Natural killer cell treated with Interleukin-12 subunit alpha and Interleukin-12 subunit beta and Interleukin-15 and Interleukin-18, amount 100 ng/mL, for 72 hours (primary cell): ENCODE data around the gene GCG. TPM values are rescaled to one million over a fixed set of nuclear protein-coding genes. Genes with fewer than 3 reads are reported as not detected.

Source experiments
- ATAC-seq, 2 donors: fragments of 150-1000 bp; cut with Tn5 transposase in 1 of 2; sonication (Bioruptor Pico), chemical (Tn5 transposase) in 1 of 2; 2 replicates each; pipeline ENCODE4 v1.10.0; 2021
- DNase-seq: peaks from one replicate; pipeline ENCODE4 v3.0.0; 2022; ENCODE audit warnings: low spot score
- H3K27ac Mint-ChIP-seq, 2 donors: 1 replicate in 1 of 2; 2 replicates in 1 of 2; pipeline ENCODE4 v1.8.0; 2022; ENCODE audit warnings: mixed read lengths in 2 of 2, mild to moderate bottlenecking in 1 of 2, moderate library complexity in 1 of 2
- H3K27me3 Mint-ChIP-seq, 2 donors: 1 replicate in 1 of 2; 2 replicates in 1 of 2; pipeline ENCODE4 v1.8.0; 2022; ENCODE audit warnings: mixed read lengths in 2 of 2
- H3K36me3 Mint-ChIP-seq: one replicate; pipeline ENCODE4 v1.8.0; 2022; ENCODE audit warnings: mixed read lengths
- H3K4me1 Mint-ChIP-seq, 2 donors: 1 replicate in 1 of 2; 2 replicates in 1 of 2; pipeline ENCODE4 v1.8.0; 2022; ENCODE audit warnings: low read depth in 2 of 2, mixed read lengths in 2 of 2, mild to moderate bottlenecking in 1 of 2
- H3K4me3 Mint-ChIP-seq: one replicate; pipeline ENCODE4 v1.8.0; 2022; ENCODE audit warnings: mixed read lengths
- H3K9me3 Mint-ChIP-seq: 2 replicates; pipeline ENCODE4 v1.8.0; 2022; ENCODE audit warnings: mixed read lengths
- total RNA-seq, 2 donors: library from RNA; stranded (reverse); gene quantifications; one replicate each; pipeline ENCODE4 v1.2.3, GENCODE V29; 2022

Gene GCG
- total RNA-seq, 2 donors from 2014 or later = not detected

- Mint-ChIP-seq H3K9me3 (no peaks in the 10 kb centered on the region), H3K27me3 (peaks cover 13 to 24% of the 10 kb centered on the region in 2 donors), H3K36me3 (no peaks in the 10 kb centered on the region), H3K4me3 (no peak overlapping the region), H3K27ac (peak overlapping the region; percentile 3 to 58), H3K4me1 (peaks cover 10 to 12% of the 10 kb centered on the region in 2 donors)
- DNase-seq (no peak), ATAC-seq (no peak)
These were observed 25.5 kb downstream of the GCG start for GRCh38 chr2:162126527-162126926.

- Mint-ChIP-seq H3K27ac (peak overlapping the region; percentile 3 to 58), H3K27me3 (peaks cover 13 to 24% of the 10 kb centered on the region in 2 donors), H3K4me1 (peaks cover 10 to 12% of the 10 kb centered on the region in 2 donors), H3K36me3 (no peaks in the 10 kb centered on the region), H3K4me3 (no peak overlapping the region), H3K9me3 (no peaks in the 10 kb centered on the region)
- ATAC-seq (no peak), DNase-seq (no peak)
These were observed 25.9 kb downstream of the GCG start for GRCh38 chr2:162126111-162126519.

GRCh38 chr2:162125138-162125537, 26.9 kb downstream of the GCG start:
- ATAC-seq = no peak
- no peak for DNase-seq
- Mint-ChIP-seq H3K27ac (peak overlapping the region in 1 of 2 donors; percentile 58), H3K27me3 (peaks cover 11 to 16% of the 10 kb centered on the region in 2 donors), H3K36me3 (no peaks in the 10 kb centered on the region), H3K4me3 (no peak overlapping the region), H3K4me1 (peaks cover 10 to 12% of the 10 kb centered on the region in 2 donors), H3K9me3 (no peaks in the 10 kb centered on the region)

- H3K4me3 Mint-ChIP-seq = no peak overlapping the region
- H3K9me3 Mint-ChIP-seq = no peaks in the 10 kb centered on the region
- peaks cover 4 to 7% of the 10 kb centered on the region in 2 donors for H3K27me3 Mint-ChIP-seq
- no peaks in the 10 kb centered on the region for H3K36me3 Mint-ChIP-seq
- H3K27ac Mint-ChIP-seq = peak overlapping the region; percentile 12 to 26
- ATAC-seq (peak; percentile 57 to 66), DNase-seq (no peak)
- H3K4me1 Mint-ChIP-seq = peaks cover 10 to 12% of the 10 kb centered on the region in 2 donors
These were observed 28.0 kb downstream of the GCG start for GRCh38 chr2:162123806-162124758.

GRCh38 chr2:162118166-162119031, 33.6 kb downstream of the GCG start:
- ATAC-seq = peak in 1 of 2 donors; percentile 65
- DNase-seq = no peak
- Mint-ChIP-seq H3K27me3 (peaks cover 0 to 2% of the 10 kb centered on the region in 2 donors), H3K4me1 (peaks cover 15 to 22% of the 10 kb centered on the region in 2 donors), H3K9me3 (peaks cover 7% of the 10 kb centered on the region), H3K4me3 (no peak overlapping the region), H3K27ac (no peak overlapping the region), H3K36me3 (peaks cover 11% of the 10 kb centered on the region)

GRCh38 chr2:162116352-162116751, 35.7 kb downstream of the GCG start:
- peak overlapping the region in 1 of 2 donors; percentile 43 for H3K27ac Mint-ChIP-seq
- H3K4me1 Mint-ChIP-seq = peaks cover 17 to 23% of the 10 kb centered on the region in 2 donors
- H3K27me3 Mint-ChIP-seq = peaks cover 0 to 2% of the 10 kb centered on the region in 2 donors
- DNase-seq = no peak
- no peak overlapping the region for H3K4me3 Mint-ChIP-seq
- ATAC-seq = no peak
- H3K36me3 Mint-ChIP-seq = peaks cover 11% of the 10 kb centered on the region
- H3K9me3 Mint-ChIP-seq = peaks cover 7% of the 10 kb centered on the region

GRCh38 chr2:162115076-162115475, 37.0 kb downstream of the GCG start:
- no peak overlapping the region for H3K4me3 Mint-ChIP-seq
- H3K9me3 Mint-ChIP-seq = peaks cover 7% of the 10 kb centered on the region
- peak overlapping the region in 1 of 2 donors; percentile 17 for H3K27ac Mint-ChIP-seq
- peaks cover 11% of the 10 kb centered on the region for H3K36me3 Mint-ChIP-seq
- peaks cover 0 to 2% of the 10 kb centered on the region in 2 donors for H3K27me3 Mint-ChIP-seq
- DNase-seq (no peak), ATAC-seq (no peak)
- H3K4me1 Mint-ChIP-seq = peaks cover 17 to 23% of the 10 kb centered on the region in 2 donors

GRCh38 chr2:162114271-162114670, 37.8 kb downstream of the GCG start:
- Mint-ChIP-seq H3K27ac (no peak overlapping the region), H3K27me3 (peaks cover 0 to 2% of the 10 kb centered on the region in 2 donors), H3K36me3 (peaks cover 11% of the 10 kb centered on the region), H3K9me3 (peaks cover 7% of the 10 kb centered on the region), H3K4me3 (no peak overlapping the region), H3K4me1 (peaks cover 17 to 23% of the 10 kb centered on the region in 2 donors)
- ATAC-seq = no peak
- no peak for DNase-seq

GRCh38 chr2:162113776-162114168, 38.3 kb downstream of the GCG start:
- ATAC-seq = peak; percentile 76 to 82
- peaks cover 7% of the 10 kb centered on the region for H3K9me3 Mint-ChIP-seq

GRCh38 chr2:162113088-162113775, 38.8 kb downstream of the GCG start:
- peaks cover 7% of the 10 kb centered on the region for H3K9me3 Mint-ChIP-seq
- H3K4me3 Mint-ChIP-seq = no peak overlapping the region
- no peak for DNase-seq
- H3K36me3 Mint-ChIP-seq = peaks cover 11% of the 10 kb centered on the region
- peak overlapping the region in 1 of 2 donors; percentile 10 for H3K27ac Mint-ChIP-seq
- peaks cover 0 to 2% of the 10 kb centered on the region in 2 donors for H3K27me3 Mint-ChIP-seq
- ATAC-seq = no peak
- peaks cover 17 to 20% of the 10 kb centered on the region in 2 donors for H3K4me1 Mint-ChIP-seq

More at GRCh38 chr2:162113776-162114168, 38.3 kb downstream of the GCG start:
- Mint-ChIP-seq H3K36me3 (peaks cover 11% of the 10 kb centered on the region), H3K27me3 (peaks cover 0 to 2% of the 10 kb centered on the region in 2 donors), H3K4me3 (no peak overlapping the region), H3K27ac (peak overlapping the region in 1 of 2 donors; percentile 10), H3K4me1 (peaks cover 17 to 22% of the 10 kb centered on the region in 2 donors)
- DNase-seq = no peak

GRCh38 chr2:162111958-162112850, 39.8 kb downstream of the GCG start:
- no peak overlapping the region for H3K4me3 Mint-ChIP-seq
- H3K27ac Mint-ChIP-seq = peak overlapping the region in 1 of 2 donors; percentile 10
- ATAC-seq (no peak), DNase-seq (no peak)
- H3K4me1 Mint-ChIP-seq = peaks cover 17 to 20% of the 10 kb centered on the region in 2 donors
- peaks cover 0 to 4% of the 10 kb centered on the region in 2 donors for H3K27me3 Mint-ChIP-seq
- H3K36me3 Mint-ChIP-seq = peaks cover 11% of the 10 kb centered on the region
- peaks cover 7% of the 10 kb centered on the region for H3K9me3 Mint-ChIP-seq

GRCh38 chr2:162107361-162107901, 44.6 kb downstream of the GCG start:
- Mint-ChIP-seq H3K4me1 (peaks cover 0 to 8% of the 10 kb centered on the region in 2 donors), H3K9me3 (no peaks in the 10 kb centered on the region), H3K27me3 (peaks cover 4 to 6% of the 10 kb centered on the region in 2 donors), H3K27ac (no peak overlapping the region), H3K36me3 (no peaks in the 10 kb centered on the region), H3K4me3 (no peak overlapping the region)
- DNase-seq (no peak), ATAC-seq (no peak)
